ENCODE data around the gene PBRM1.
A peak's percentile ranks its signal among the peaks of the same experiment; 100 is the strongest.

The PBRM1 gene

GRCh38 chr3:52670621-52671521 lies 14.8 kb downstream of the PBRM1 start:
- peak; percentile 94 for DNase-seq (ENCODE audit: low spot score)

DNA sequence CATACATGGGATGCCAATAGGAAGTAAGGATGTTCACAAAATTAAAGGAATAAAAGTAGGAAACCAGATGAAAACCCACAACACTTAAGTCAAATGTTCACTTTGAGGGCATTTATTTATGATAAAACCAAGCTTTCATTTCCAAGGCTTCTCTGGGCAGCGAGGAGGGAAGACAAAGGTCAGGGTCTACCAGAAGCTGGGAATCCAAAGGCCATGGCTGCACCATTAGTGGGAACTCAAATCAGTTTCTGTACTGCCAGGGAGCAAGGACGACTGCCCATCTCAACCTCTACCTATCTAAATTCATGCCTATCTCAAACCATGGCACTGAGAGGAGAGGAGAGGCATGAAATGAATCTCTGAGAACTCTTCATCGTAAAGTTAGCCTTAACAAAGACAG lies 22.6 kb downstream of the PBRM1 start:
- no peak for DNase-seq (ENCODE audit: low spot score)

GRCh38 chr3:52660046-52660445 lies 25.7 kb downstream of the PBRM1 start:
- DNase-seq (ENCODE audit: low spot score): no peak

DNA sequence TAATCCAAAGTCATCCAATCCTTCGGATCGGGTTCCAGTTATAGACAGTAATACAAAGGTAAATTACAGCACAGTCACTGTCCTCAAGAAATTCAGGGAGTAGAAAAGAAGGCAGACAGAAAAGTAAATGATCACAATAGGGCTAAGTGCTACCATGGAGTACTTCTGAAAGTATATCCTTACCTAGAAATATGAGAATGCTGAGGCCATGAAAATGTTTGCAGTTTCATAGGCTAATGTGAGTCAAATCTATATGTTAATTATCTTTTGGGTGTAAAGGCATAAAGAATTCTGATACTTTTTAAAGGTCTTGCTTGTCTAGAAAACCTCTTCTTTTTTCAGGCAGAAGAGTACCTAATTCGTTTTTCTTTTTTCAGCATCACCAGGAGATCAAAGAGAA lies 29.8 kb downstream of the PBRM1 start:
- DNase-seq (ENCODE audit: low spot score): no peak

GRCh38 chr3:52651592-52651991 lies 34.1 kb downstream of the PBRM1 start:
- DNase-seq (ENCODE audit: low spot score): no peak

DNA sequence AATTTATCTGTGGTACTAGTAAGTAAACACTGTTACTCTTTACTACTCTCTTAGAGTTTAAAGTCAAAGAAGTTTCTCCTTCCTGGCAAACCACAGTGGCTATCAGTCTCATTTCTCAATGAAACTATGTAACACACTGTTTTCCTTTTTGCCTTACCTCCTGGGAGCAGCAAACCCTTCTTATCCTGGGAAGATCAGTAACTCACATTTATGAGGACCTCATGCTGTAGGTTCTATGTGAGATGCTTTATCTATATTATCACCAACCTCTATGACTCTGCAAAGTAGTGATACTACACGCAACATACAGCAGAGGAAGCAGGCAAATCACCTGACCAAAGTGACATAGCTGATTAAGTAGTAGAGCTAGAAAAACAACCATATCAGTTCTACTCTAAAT lies 35.3 kb downstream of the PBRM1 start:
- DNase-seq (ENCODE audit: low spot score): no peak

DNA sequence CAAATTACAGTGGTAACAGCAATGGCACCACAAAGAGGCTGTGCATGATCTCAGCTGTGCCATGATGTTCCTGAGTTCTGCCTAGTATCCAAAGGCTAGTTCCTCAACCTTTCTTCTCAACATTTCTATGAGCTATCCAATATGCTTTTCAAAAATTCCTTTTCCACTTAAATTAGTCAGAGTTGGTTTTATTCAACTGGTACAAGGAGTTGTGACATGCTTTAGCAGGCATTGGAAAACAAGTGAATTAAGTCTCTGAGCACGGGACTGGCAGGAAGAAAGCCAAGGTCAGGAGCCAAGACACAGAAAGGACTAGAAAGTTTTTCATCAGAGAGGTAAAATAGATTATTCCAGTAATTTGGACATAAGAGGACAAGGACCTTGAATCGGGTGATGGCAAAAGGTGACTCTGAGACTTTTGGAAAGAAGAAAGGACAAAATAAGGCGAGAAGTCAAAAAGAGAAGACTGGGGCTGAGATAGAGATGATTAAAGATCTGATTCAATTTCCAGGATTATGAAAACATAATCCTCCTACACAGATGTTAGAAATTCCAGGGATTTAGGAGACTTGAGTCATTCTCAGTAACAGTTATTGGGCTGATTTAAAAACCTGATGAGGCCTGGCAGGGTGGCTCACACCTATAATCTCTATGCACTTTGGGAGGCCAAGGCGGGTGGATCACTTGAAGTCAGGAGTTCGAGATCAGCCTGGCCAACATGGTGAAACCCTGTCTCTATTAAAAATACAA lies 36.1 kb downstream of the PBRM1 start:
- DNase-seq (ENCODE audit: low spot score): no peak

GRCh38 chr3:52645549-52645948 lies 40.2 kb downstream of the PBRM1 start:
- no peak for DNase-seq (ENCODE audit: low spot score)

GRCh38 chr3:52636673-52637072 lies 49.0 kb downstream of the PBRM1 start:
- DNase-seq (ENCODE audit: low spot score): no peak

DNA sequence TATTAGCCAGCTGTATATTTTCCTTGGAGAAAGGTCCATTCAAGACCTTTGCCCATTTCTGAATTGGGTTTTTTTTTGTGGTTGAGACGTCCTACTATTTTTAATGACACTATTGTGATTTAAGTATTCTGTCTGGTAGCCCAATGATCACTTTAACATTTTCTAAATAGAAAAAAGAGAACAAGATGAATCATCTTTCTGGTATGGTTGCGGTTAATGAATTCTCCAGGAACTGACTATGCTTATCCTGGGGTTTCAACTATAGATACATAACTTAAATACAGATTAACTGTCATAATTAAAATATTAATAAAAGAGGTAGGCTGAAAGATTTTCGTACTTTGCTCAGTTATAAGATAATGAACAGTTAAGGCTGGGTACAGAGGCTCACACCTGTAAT lies 51.9 kb downstream of the PBRM1 start:
- no peak for DNase-seq (ENCODE audit: low spot score)

DNA sequence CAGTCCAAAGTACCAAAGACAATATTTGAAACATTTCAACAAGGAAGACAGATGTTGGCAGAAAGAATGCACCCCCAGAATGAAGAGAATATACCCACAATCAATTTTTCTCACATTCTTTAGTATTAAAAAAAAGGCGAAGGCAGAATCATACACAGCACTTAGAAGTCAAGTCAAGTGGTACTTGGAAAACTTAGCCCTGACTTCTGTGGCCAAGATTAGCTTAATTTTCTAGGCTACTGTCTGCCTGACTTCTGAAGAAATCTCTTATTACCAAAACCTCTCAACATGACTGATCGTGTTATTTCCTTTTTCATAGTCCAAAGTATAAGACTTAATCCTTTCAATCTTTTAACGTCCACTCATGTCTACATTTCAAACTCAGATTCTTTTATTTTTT lies 60.7 kb downstream of the PBRM1 start:
- DNase-seq (ENCODE audit: low spot score): no peak

DNA sequence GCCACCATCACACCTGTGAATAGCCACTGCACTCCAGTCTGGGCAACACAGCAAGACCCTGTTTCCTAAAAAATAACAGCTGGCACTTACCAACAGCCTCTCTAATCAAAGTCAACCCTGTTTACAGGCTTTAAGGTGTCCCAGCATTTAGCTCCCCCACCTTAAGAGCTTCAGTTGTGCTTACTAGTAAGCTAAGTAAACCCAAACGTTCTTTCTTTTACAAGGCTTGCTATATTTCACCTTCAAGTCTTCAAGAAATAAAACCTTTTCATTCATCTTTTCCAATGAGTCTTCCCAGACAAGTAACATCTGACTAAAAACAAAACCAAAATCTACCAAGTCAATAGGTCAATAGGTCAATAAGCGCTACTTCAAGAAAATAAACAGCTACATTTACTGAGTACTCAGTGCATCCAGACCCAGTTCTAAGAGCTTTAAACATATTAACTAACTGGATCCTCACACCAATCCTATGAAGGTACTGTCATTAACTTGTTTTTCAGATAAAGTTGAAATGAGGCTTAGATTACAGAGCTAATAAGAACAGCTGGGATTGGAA lies 62.4 kb downstream of the PBRM1 start:
- DNase-seq (ENCODE audit: low spot score): peak; percentile 5

GRCh38 chr3:52620580-52620979 lies 65.1 kb downstream of the PBRM1 start:
- peak; percentile 4 for DNase-seq (ENCODE audit: low spot score)

DNA sequence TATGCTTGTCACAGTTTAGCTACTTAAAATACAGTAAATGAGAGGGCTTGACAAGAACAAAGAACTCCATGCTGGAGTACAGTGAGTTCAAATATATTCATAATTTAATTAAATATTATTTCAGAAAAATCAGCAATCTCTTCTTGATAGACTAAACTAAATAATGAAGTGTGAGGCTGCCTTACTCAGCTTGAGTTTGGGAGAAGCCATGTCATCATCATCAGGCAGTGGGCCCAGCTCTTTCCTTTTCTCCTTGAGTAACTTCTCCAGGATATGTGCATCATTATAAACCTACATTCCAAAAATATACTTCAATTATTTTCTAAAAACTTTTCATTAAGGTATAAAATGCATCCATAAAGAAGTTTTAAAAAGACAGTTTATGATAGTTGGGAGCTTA lies 70.5 kb downstream of the PBRM1 start:
- no peak for DNase-seq (ENCODE audit: low spot score)

GRCh38 chr3:52614689-52615088 lies 71.0 kb downstream of the PBRM1 start:
- no peak for DNase-seq (ENCODE audit: low spot score)

- no peak for DNase-seq (ENCODE audit: low spot score)
Observed at GRCh38 chr3:52609316-52609815, 76.3 kb downstream of the PBRM1 start.

DNA sequence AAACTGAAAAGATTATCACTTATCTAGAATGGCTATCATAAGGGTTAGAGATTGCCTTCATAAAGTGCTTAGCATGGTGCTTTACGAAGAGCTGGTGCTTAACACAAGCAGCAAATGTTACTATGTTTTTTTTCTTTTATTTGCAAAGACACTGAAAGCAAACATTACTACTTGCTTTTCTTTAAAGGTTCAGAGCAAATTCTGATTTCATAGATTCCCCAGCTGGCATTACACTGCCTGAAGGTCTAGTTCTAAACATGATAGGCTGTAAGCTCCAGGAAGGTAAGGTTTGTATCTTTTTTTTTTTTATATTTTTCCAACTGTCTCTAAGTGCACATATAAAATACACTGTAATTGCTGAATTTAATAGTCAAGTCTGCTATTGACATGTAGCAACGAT lies 77.4 kb downstream of the PBRM1 start:
- DNase-seq (ENCODE audit: low spot score): no peak

DNA sequence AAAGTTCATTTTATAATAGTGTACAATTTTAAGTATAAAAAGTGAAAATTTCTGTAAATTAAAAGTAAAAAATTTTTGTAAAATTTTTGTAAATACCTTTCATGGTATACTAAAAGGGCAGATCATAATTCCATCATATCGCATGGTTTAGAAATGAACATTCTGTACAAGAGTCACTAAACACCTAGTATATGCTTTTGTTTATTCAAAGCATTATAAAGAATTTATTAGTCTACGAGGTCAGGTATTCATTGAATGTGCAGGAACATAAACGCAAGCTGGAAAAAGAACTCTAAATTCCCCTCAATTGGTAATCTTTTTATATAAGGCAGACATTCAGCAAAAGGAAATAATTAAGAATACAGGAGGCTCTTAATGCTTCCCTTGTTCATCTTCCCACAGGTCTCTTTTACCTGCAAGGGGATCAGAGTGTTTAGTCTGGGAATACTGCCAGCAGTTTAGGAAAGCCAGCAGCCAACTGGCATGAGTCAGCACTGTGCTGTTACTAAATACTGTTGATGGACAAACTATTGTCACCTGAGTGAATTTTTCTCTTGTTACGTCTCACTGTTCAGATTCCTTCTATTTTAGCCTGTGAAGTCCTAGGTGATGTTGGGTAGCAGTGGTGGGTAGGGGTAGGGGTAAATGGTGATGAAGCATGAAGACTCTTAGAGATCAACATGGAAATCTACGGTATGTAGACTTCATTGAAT lies 79.2 kb downstream of the PBRM1 start:
- DNase-seq (ENCODE audit: low spot score): no peak

GRCh38 chr3:52600258-52600657 lies 85.5 kb downstream of the PBRM1 start:
- no peak for DNase-seq (ENCODE audit: low spot score)

DNA sequence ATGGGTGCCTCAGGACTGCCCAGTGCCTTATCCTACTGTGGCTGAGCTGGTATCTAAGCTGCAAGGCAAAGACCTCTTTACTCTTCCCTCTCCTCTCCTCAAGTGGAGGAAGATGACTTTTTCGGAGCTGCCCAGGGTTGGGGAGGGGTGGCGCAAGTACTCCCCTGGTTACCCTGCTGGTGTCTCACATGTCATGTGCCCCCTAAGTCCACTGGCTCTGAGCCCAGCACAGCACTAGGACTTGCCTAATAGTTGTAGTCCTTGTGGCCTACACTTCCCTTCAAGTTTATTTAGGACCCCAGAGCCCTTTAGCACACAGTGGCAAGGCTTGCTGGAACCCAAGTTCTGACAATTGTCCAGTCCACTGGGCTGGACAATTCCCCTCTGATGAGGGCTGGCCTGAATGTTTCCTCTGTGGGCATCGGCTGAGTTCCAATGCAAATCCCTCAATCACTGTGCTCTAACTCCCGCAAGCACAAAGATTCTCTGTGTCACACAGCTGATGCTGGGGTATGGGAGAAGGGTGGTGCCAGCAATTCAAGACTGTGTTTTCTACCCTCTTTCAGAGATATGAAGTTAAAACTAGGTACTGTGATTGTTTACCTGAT lies 89.0 kb downstream of the PBRM1 start:
- no peak for DNase-seq (ENCODE audit: low spot score)

- no peak for DNase-seq (ENCODE audit: low spot score)
Observed at GRCh38 chr3:52593103-52593502, 92.6 kb downstream of the PBRM1 start.
